Mucosa of descending colon (tissue), 3 donors: ENCODE data around the gene PAX2. TPM values are rescaled to one million over a fixed set of nuclear protein-coding genes. Genes with fewer than 3 reads are reported as not detected.

ENCODE experiments used
- ATAC-seq: fragments of 200-7000 bp; cut with Tn5 transposase; one replicate; pipeline ENCODE4 v1.9.1; 2020; ENCODE audit warnings: mild to moderate bottlenecking, moderate library complexity
- DNase-seq, 3 donors: peaks; one replicate each; pipeline ENCODE4 v3.0.0-alpha.2; 2020
- H3K36me3 ChIP-seq: fragments of 200-600 bp; one replicate; pipeline ENCODE4 v1.8.0; 2021; ENCODE audit warnings: low read depth, mild to moderate bottlenecking
- H3K4me1 ChIP-seq: fragments of 200-600 bp; one replicate; pipeline ENCODE4 v1.8.0; 2021; ENCODE audit warnings: low read depth, mild to moderate bottlenecking
- H3K4me3 ChIP-seq: fragments of 200-600 bp; one replicate; pipeline ENCODE4 v1.8.0; 2021; ENCODE audit warnings: mild to moderate bottlenecking
- H3K9me3 ChIP-seq: fragments of 200-600 bp; one replicate; pipeline ENCODE4 v1.8.0; 2021; ENCODE audit warnings: mild to moderate bottlenecking
- CTCF ChIP-seq: fragments of 200-600 bp; IDR thresholded peaks from one replicate; pipeline ENCODE4 v1.8.0; 2022; ENCODE audit warnings: antibody characterized with exemption, mild to moderate bottlenecking
- intact Hi-C, 2 donors: fragments of 100-400 bp; cut with DNase I in 1 of 2; cut with micrococcal nuclease in 1 of 2; formaldehyde crosslinking; loops; one replicate each; pipeline versions ENCODE4 v1.11.0 to v1.11.1; 2022; cut with DNase I, micrococcal nuclease
- total RNA-seq, 3 donors: library from RNA; stranded (reverse); fragmentation: NEBNext Ultra II Directional in 2 of 3; extraction: Animal tissue kit (Norgen Biotek cat#: 25700) in 2 of 3; gene quantifications; one replicate each; pipeline versions ENCODE4 v1.2.1 to v1.2.4, GENCODE V29; 2021 to 2023
- donor health status: DM: no; HTN: no; CAD: no; lungs with moderate emphysema.
- donor health status: DM: no; HTN: no; CAD: no.
- donor health status: DM: no; HTN: yes; CAD: no.

The PAX2 gene
- total RNA-seq, 3 donors from 2014 or later, result not detected

- Histone ChIP-seq H3K4me3 (no peak overlapping the region), H3K4me1 (peaks cover 20% of the 10 kb centered on the region), H3K36me3 (no peaks in the 10 kb centered on the region), H3K9me3 (no peaks in the 10 kb centered on the region)
- intact Hi-C loops, result no loop called here
- no peak for TF ChIP-seq CTCF
- ATAC-seq (no peak), DNase-seq (no peak)
These were observed 77.8 kb downstream of the PAX2 start for GRCh38 chr10:100823194-100823593.

GRCh38 chr10:100824886-100825285, 79.5 kb downstream of the PAX2 start:
- Histone ChIP-seq H3K4me1 (peaks cover 33% of the 10 kb centered on the region), H3K9me3 (no peaks in the 10 kb centered on the region), H3K36me3 (no peaks in the 10 kb centered on the region), H3K4me3 (no peak overlapping the region)
- no peak for TF ChIP-seq CTCF
- intact Hi-C loops, result no loop called here
- ATAC-seq (no peak), DNase-seq (no peak)

- no peak for TF ChIP-seq CTCF
- peaks cover 33% of the 10 kb centered on the region for H3K4me1 ChIP-seq
- no peak overlapping the region for H3K4me3 ChIP-seq
- no peak for DNase-seq
- no peak for ATAC-seq
- no peaks in the 10 kb centered on the region for H3K36me3 ChIP-seq
- H3K9me3 ChIP-seq, result no peaks in the 10 kb centered on the region
- intact Hi-C loops, result no loop called here
These were observed 80.0 kb downstream of the PAX2 start for GRCh38 chr10:100825325-100825875.

GRCh38 chr10:100826031-100826651, 80.8 kb downstream of the PAX2 start:
- DNase-seq, result no peak
- H3K4me1 ChIP-seq, result peaks cover 33% of the 10 kb centered on the region
- no peaks in the 10 kb centered on the region for H3K9me3 ChIP-seq
- H3K36me3 ChIP-seq, result no peaks in the 10 kb centered on the region
- ATAC-seq, result no peak
- H3K4me3 ChIP-seq, result no peak overlapping the region
- no peak for TF ChIP-seq CTCF
- intact Hi-C loops, result no loop called here

GRCh38 chr10:100826661-100826982, 81.2 kb downstream of the PAX2 start:
- Histone ChIP-seq H3K36me3 (no peaks in the 10 kb centered on the region), H3K9me3 (no peaks in the 10 kb centered on the region), H3K4me3 (no peak overlapping the region), H3K4me1 (peaks cover 33% of the 10 kb centered on the region)
- no peak for DNase-seq
- intact Hi-C loops, result no loop called here
- no peak for TF ChIP-seq CTCF
- ATAC-seq, result peak; percentile 45
